22Rv1 (cell line): ENCODE data around the gene ADGRE2.

Experiments used
- ZFX ChIP-seq: fragments of 450-650 bp; IDR thresholded peaks from 2 replicates; pipeline ENCODE4 v1.6.1; 2017; ENCODE audit warnings: antibody characterized with exemption, borderline replicate concordance
- TF ChIP-seq, protein P1 (sequence below): fragments of 450-650 bp; IDR thresholded peaks from 2 replicates; pipeline ENCODE4 v1.5.1; 2017; ENCODE audit warnings: mild to moderate bottlenecking

DNA sequence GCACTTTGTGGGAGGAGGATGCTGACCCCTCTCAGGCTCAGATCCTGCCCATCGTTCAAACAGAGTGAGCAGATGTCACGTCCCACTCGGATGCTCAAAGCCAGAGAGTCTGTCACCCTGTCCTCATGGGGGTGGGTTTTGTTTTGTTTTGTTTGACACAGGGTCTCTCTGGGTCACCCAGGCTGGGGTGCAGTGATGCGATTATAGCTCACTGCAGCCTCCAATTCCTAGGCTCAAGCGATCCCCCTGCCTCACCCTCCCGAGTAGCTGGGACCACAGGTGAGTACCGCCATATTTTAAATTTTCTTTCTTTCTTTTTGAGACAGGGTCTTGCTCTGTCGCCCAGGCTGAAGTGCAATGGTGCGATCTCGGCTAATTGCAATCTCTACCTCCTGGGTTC is 4.0 kb downstream of the ADGRE2 start:
- TF ChIP-seq, protein P1, sequence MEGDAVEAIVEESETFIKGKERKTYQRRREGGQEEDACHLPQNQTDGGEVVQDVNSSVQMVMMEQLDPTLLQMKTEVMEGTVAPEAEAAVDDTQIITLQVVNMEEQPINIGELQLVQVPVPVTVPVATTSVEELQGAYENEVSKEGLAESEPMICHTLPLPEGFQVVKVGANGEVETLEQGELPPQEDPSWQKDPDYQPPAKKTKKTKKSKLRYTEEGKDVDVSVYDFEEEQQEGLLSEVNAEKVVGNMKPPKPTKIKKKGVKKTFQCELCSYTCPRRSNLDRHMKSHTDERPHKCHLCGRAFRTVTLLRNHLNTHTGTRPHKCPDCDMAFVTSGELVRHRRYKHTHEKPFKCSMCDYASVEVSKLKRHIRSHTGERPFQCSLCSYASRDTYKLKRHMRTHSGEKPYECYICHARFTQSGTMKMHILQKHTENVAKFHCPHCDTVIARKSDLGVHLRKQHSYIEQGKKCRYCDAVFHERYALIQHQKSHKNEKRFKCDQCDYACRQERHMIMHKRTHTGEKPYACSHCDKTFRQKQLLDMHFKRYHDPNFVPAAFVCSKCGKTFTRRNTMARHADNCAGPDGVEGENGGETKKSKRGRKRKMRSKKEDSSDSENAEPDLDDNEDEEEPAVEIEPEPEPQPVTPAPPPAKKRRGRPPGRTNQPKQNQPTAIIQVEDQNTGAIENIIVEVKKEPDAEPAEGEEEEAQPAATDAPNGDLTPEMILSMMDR, result no peak
- TF ChIP-seq ZFX, result no peak
